Epidermal melanocyte (primary cell): ENCODE measurements around the gene ECHDC3.

Source experiments
- DNase-seq: peaks from one replicate; pipeline ENCODE4 v3.0.0; 2011; ENCODE audit warnings: low spot score; ENCODE audit not compliant: insufficient read length

Gene ECHDC3

DNA sequence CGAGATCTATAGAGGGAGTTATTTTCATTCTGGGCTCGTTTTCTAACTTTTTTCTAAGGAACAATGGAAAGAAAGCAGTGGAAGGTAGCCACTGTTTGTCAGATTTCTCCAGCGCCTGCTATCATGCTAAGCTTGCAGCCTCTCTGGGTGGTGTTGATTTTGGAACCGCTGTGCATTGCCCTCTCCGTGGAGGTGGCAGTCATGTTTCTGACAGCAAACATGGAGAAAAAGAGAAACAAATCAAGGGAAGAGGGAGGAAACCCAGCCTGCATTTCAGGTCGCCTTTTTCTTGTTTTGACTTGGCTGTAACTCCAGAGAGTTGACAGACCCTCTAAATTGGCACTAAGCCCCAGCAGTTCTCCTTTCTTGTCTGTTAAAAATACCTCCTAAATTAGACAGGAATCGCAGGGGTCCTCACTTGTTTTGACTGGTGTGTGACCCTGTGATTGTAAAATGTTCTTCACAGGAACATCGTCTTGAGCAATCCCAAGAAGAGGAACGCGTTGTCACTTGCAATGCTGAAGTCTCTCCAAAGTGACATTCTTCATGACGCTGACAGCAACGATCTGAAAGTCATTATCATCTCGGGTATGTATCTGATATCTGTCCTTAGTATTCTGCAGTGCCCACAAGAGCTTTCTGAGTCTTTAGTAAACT is 4.8 kb downstream of the ECHDC3 start:
- DNase-seq = no peak

DNA sequence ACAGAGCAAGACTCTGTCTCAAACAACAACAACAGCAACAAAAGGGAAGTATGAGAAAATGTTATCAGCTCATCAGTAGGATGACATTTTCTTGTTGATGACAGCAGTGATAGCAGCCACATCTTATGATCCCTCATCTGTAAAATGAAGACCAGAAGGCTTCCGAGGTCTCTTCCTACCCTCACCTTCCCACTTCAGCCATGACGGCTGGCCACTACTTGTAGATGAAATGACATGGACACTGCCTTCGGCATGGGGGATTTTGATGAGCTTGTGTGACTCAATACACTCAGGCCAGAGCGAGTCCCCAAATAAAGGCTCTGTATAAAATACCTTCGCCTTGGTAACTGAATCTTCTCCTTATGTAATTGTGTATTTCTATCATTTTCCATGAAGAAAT is 6.7 kb downstream of the ECHDC3 start:
- no peak for DNase-seq

DNA sequence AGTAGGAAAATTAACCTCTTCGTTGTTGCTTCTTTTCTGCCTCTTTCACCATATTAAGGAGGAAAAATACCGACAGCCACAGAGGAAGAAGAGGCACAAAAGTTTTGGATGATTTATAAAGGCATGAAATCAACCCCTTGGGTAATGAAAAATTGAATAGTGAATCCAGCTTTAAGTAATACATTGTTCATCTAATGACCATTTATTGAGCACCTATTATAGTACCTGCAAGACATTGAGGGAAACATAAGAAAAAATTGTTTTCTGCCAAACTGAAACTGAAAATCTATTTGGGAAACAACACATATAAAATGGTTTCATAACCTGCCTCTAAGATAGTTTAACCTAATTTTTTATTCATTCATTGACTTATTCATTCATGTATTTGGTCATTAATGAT is 8.2 kb downstream of the ECHDC3 start:
- DNase-seq = no peak

DNA sequence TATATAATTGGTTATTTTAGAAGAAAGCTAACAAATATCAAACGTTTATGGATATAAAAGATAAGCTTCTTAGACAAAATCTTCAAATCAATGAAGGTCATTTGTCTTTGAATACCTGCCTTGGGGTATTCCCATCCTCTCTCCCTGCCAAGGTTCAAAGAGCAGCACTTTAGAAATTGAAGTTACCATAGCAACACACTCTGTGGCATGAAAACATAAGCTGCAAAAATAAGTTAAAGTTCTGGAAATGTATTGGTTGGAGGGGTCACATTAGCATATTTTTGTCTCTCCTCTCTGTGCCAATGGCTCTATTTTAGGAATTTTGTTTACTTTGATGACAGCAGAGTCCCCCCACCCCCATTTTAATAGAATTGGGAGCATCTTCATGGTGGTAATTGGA is 12.0 kb downstream of the ECHDC3 start:
- DNase-seq = no peak

DNA sequence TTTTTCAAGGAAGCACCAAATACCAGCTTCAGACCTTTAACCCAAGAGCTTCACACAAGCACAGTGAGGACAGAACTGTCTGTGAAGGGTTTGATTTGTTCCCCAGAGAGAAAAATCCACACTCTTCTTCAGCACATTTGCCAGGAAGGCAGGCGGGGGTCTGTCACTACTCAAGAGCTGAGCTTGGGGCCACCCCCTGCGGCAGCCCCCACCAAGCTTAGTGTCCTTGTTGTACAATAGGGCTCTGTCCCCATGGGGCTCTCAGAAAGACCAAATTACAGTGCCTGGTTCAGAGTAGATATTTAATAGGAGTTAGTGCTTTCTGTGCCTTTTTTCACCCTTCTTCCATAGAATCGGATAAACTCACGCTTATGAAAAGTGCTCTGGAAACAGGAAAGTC is 12.4 kb downstream of the ECHDC3 start:
- DNase-seq = no peak

- no peak for DNase-seq
These were observed 13.5 kb downstream of the ECHDC3 start for GRCh38 chr10:11755512-11756263.

DNA sequence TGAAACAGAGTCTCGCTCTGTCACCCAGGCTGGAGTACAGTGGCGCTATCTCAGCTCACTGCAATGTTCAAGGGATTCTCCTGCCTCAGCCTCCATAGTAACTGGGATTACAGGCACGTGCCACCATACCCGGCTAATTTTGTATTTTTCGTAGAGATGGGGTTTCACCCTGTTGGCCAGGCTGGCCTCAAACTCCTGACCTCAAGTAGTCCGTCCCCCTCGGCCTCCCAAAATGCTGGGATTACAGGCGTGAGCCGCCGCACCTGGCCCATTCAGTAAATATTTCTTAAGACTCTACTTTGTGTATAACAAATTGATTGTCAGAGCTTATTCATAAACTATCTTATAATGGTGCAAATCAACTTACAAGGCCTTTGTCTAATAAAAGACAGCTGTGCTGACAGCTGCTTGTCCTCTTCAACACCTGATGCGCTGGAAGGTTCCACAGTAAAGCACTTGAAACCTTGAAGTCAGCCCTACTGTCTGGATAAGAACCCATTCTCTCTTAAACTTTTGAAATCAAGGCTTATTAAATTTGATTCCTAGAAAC is 14.7 kb downstream of the ECHDC3 start:
- DNase-seq = no peak

- DNase-seq = no peak
These were observed 15.3 kb downstream of the ECHDC3 start for GRCh38 chr10:11757454-11757820.

- DNase-seq = peak; percentile 77
These were observed 15.8 kb downstream of the ECHDC3 start for GRCh38 chr10:11757821-11758463.

- DNase-seq = no peak
These were observed 16.5 kb downstream of the ECHDC3 start for GRCh38 chr10:11758527-11759236.

DNA sequence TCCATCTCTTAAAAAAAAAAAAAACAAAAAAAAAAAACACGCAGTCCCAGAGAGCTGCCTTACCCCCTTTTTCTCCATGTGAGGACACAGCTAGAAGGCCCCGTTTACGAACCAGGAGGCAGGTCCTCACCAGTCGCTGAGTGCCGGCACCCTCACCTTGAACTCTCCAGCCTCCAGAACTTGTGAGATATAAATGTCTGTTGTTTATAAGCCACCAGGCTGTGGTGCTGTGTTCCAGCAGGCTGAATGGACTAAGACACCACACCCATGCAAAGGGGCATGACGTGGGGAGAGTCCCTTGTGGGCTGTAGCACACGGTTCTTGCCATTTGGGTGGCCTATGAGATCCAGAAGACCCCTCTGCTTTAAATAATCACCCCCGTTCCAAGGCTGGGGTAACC is 17.2 kb downstream of the ECHDC3 start:
- DNase-seq = no peak

GRCh38 chr10:11760151-11760550 is 18.0 kb downstream of the ECHDC3 start:
- no peak for DNase-seq

DNA sequence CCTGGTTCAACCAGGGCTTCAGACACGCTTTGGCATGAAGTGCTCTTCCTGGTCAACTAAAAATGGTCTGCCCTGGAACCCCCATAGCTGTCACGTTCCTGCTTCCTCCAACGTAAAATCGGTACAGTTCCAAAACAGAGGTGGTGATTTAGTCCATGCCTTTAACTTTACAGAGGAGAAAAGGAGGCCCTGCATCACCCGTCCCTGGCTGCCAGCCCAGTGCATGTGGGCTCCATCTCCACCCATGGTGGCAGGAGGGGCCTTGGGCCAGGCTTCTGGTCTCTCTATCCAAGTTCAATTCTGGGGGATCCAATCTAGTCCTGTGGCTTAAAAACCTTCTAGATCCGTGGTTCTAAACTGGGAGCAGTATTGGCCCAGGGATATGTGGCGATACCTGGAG is 18.7 kb downstream of the ECHDC3 start:
- no peak for DNase-seq

DNA sequence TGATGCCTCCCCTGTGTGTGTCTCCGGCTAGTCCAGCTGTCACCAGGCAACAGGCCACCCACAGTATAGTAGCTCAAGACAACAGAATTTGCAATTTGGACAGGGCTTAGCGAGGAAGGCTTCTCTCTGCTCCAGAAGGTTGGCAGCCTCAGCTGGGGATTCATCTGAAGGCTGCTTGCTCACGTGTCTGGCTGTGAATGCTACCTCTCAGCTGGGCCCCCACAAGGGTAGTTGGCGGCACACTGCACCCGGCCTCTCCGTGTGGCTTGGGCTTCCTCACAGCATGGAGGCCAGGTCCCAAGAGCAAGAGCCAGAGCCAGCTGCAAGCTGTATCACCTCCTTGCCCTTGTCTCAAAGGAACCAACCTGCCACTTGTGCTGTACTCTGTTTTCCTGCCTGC is 19.2 kb downstream of the ECHDC3 start:
- DNase-seq = no peak

GRCh38 chr10:11762706-11763500 is 20.7 kb downstream of the ECHDC3 start:
- no peak for DNase-seq

GRCh38 chr10:11763501-11763861 is 21.3 kb downstream of the ECHDC3 start:
- no peak for DNase-seq

GRCh38 chr10:11765141-11765540 is 23.0 kb downstream of the ECHDC3 start:
- no peak for DNase-seq

GRCh38 chr10:11772575-11773288 is 30.6 kb downstream of the ECHDC3 start:
- DNase-seq = no peak

DNA sequence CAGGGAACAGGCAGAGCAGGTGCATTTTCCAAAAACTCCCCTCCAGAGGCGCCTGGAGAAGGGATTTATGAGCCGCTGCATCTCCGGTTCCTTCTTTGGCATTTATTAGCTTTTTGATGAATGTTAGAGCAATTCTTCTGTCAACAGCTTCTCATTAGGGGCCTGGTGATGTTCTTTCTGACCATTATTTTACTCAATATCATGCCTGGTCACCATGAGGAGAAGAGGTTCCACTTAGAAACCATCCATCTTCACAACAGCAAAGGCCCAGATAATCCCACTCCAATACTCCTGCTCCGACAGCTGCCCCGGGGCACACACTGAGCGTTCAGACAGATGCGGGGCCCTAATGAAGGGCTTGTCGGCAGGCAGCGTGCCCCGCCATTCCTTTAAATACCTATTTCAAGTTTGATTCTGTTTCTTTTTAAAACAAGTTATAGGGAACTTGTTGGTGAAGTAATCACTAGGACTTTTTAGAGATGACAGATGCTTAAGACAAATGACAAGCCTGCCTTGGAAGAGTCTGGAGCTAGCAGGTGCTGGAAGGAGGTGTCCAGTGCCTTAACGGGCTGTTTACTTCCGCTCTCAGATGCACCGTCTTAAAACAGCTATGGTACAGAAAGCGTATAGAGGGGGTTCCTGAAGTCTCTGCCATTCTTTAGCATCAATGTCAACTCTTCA is 31.7 kb downstream of the ECHDC3 start:
- DNase-seq = no peak

DNA sequence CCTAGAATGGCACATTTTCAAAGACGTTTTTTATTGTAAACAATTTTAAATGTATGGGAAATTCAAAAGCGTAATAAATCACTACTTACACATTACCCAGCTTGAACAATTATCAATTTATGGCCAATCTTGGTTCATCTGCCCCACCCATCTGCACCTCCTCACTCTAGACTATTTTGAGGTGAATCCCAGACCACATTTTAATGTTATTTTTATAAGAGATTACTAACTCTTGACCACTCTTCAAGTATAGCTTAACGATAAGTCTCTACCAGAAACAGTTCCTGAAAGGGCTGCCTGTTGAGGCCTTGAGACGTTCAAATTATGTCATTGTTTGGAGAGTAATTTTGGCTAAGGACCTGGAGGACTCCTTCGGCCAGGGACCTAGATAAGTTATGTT is 33.2 kb downstream of the ECHDC3 start:
- DNase-seq = no peak
